Middle frontal gyrus (tissue), 1 donor: ENCODE results near the gene GRWD1.

Experiments
- DNase-seq: peaks from one replicate; pipeline ENCODE4 v3.0.0-alpha.2; 2015; ENCODE audit warnings: low spot score; ENCODE audit errors: extremely low spot score

GRWD1 gene

GRCh38 chr19:48496959-48497727 lies 51.4 kb downstream of the GRWD1 start:
- DNase-seq = no peak

GRCh38 chr19:48497728-48498594 lies 52.2 kb downstream of the GRWD1 start:
- no peak for DNase-seq

DNA sequence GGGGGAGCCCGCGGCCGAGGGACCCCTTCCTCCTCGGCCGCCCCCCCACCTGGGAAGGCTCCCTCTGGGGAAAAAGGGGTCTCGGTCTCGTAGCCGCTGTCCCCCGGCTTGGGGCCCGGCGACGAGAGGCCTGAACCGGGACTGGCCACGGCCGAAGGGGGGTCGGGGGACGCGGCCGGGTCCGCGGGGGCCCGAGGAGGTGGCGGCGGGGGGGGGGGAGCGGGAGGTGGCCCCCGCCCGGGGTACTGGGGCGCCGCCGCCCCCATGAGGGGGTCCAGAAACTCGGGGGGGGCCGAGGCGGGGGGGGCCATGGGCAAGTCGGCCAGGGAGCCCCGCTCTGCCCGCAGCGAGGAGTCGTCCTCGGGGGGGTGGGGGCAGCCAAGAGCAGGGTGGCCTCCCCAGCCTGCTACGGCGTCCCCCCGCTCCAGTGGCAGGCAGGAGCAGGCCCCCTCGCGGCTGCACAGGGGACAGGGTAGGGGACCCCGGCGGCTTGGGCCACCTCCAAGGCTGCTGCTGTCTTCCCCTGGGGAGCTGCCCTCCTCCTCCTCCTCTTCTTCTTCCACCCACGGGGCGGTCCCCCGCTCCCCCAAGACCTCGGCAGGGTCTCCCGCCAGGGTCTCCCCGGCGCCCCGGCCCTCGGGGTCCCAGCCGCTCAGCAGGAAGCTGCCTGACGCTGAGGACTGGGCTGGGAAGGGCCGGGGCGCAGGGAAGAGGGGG lies 53.0 kb downstream of the GRWD1 start:
- no peak for DNase-seq

- no peak for DNase-seq
These were observed 53.7 kb downstream of the GRWD1 start for GRCh38 chr19:48499316-48500090.

DNA sequence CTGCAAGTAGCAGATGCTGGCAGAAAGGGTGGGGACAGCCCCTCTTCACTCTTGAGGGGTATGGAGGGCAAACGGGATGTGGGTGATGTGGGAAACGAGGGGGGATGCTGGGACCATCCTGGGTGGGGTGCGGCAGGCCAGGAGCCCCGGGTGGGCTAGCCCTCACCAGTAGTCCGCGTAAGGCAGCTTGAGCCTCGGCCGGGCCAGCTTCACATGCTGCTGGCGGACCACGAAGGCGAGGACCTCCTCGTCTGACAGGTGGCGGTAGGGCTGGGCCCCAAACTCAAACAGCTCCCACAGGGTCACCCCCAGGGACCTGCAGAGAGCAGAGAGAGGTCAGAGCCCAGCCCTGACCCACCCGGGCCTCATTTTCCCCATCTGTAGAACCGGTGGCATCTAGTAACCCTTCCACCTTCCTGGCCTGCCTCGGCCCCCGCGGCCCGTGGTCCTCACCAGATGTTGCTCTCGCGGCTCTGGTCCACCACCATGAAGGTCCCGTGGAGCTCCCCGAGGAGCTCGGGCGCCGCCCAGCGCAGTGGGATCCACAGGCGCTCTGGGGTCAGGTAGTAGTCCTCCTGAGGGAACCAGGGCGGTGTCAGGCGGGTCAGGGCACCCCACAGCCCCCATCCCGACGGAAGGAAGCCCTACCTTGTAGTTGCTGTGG lies 55.2 kb downstream of the GRWD1 start:
- no peak for DNase-seq

DNA sequence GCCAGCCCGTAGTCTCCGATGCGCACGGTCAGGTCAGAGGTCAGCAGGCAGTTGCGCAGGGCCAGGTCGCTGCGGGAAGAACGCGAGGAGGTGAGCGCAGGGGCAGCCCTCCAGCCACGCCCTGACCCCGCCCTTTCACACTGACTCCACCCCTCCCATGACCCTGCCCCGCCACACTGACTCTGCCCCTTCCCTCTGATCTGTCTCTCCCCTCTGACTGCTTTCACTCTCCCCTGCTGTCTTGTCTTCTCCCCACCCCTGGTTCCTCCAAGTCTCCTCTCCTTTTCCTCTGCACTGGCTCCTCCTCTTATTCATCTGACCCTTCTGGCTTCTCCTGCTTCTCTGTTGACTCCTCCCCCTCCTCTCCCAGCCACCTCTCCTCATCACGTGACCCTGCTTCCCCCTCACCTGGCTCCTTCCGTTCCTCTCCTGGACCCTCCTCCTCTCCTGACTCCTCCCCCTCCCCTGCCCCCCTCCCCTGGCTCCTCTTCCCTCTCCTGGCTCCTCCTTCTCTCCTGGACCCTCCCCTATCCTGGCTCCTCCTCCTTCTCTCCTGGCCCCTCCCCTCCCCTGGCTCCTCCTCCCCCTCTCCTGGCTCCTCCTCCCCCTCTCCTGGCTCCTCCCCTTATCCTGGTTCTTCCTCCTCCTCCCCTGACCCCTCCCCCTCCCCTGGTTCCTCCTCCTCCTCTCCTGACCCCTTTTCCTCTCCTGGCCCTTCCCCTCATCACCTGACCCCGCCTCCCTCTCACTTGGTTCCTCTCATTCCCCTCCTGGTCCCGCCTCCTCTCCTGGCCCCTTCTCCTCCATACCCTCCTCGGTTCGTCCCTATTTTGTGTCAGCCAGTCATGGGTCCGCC lies 55.9 kb downstream of the GRWD1 start:
- no peak for DNase-seq

GRCh38 chr19:48502350-48503018 lies 56.7 kb downstream of the GRWD1 start:
- DNase-seq = no peak

DNA sequence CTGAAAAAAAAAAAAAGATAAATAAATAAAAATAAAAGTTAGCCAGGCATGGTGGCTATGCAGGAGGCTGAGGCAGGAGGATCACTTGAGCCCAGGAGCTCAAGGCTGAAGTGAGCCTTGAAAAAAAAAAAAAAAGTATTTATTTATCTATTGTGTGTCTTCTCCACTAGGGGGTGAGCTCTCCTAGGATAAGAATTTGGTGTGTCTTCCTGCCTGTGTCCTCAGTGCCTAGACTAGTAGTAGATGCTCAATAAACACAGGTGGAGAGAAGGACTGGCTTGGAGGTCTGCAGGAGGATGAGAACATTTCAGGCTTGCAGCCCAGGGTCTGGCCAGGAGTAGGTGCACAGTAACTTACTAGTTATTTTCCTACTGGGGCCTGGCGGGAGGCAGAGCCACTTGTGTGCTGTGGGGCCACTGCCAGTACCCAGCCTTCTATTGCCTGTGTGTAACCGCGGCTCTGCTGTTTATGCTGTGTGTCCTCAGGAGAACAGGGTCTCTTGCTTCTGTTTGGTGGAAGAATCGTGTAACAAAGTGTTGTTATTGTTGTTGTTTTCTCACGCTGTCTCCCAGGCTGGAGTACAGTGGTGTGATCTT lies 60.5 kb downstream of the GRWD1 start:
- DNase-seq = no peak
